GM19099 (cell line): ENCODE results near the gene SEMA6C.
A peak's percentile ranks its signal among the peaks of the same experiment; 100 is the strongest.

ENCODE experiments used
- POLR2A ChIP-seq: IDR thresholded peaks from 3 replicates; pipeline ENCODE4 v1.6.1; 2011; ENCODE audit warnings: low read depth; ENCODE audit not compliant: insufficient read length; ENCODE audit errors: extremely low read depth

Gene SEMA6C, protein sequence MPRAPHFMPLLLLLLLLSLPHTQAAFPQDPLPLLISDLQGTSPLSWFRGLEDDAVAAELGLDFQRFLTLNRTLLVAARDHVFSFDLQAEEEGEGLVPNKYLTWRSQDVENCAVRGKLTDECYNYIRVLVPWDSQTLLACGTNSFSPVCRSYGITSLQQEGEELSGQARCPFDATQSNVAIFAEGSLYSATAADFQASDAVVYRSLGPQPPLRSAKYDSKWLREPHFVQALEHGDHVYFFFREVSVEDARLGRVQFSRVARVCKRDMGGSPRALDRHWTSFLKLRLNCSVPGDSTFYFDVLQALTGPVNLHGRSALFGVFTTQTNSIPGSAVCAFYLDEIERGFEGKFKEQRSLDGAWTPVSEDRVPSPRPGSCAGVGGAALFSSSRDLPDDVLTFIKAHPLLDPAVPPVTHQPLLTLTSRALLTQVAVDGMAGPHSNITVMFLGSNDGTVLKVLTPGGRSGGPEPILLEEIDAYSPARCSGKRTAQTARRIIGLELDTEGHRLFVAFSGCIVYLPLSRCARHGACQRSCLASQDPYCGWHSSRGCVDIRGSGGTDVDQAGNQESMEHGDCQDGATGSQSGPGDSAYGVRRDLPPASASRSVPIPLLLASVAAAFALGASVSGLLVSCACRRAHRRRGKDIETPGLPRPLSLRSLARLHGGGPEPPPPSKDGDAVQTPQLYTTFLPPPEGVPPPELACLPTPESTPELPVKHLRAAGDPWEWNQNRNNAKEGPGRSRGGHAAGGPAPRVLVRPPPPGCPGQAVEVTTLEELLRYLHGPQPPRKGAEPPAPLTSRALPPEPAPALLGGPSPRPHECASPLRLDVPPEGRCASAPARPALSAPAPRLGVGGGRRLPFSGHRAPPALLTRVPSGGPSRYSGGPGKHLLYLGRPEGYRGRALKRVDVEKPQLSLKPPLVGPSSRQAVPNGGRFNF

DNA sequence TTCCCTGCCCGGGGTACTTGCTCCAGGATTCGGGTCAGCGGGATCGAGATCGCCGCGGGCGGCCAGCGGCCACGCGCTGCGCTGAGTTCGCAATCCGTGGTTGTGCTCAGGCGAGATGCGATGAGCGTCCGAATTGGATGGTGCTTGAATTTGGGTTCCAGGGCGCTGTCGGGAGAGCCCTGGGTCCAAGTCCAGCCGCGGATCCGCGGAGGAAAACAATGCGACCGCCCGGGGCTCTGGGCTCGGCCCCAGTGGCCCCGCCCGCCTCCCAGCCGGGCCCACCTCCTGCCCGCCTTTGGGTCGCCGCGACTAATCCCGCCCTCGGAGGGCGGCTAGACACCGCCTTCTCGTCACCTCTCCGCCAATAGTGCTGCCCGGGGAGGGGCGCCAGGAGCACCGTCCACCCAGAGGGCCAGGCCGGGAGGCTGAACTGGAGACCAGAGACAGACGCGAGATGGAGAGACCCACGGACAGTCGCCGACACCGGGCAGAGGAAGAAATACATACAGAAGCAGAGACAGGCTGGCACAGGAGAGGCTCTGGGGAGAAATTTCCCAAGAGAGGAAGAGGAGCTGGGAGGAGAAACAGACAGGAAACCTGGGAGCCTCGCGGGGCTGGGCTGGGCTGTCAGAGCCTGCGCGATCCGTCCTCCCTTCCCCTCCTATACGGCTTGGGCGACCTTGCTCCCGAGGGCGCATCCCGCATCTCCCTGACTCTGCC, at the start of gene SEMA6C:
Gene SEMA6C (minus strand): TSS at position 220 of the 720 bp plus-strand sequence. CDS start 4,010 bp downstream, outside the sequence.
- TF ChIP-seq POLR2A = no peak

DNA sequence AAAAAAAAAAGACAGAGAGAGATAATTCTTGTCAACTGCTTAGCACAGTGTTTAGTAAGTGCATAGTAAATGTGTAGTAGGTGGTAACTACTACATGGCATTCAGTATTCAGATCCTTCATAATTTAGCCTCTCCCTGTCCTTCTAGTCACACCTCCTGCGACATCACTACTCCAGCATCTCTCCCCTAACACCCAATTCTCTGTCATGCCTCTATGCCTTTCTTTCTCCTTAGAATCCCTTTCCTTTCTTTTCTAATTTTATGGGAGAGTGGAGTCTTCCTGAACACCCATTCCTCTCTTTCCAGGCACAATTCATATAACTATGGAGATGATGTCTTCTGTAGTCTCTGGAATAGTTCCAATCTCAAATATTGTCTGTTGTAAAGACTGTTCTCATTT, 47.4 kb upstream of the SEMA6C start:
- no peak for TF ChIP-seq POLR2A

- no peak for TF ChIP-seq POLR2A
These were observed 46.9 kb upstream of the SEMA6C start for GRCh38 chr1:151193304-151193703.

- no peak for TF ChIP-seq POLR2A
These were observed 45.6 kb upstream of the SEMA6C start for GRCh38 chr1:151192047-151192446.

DNA sequence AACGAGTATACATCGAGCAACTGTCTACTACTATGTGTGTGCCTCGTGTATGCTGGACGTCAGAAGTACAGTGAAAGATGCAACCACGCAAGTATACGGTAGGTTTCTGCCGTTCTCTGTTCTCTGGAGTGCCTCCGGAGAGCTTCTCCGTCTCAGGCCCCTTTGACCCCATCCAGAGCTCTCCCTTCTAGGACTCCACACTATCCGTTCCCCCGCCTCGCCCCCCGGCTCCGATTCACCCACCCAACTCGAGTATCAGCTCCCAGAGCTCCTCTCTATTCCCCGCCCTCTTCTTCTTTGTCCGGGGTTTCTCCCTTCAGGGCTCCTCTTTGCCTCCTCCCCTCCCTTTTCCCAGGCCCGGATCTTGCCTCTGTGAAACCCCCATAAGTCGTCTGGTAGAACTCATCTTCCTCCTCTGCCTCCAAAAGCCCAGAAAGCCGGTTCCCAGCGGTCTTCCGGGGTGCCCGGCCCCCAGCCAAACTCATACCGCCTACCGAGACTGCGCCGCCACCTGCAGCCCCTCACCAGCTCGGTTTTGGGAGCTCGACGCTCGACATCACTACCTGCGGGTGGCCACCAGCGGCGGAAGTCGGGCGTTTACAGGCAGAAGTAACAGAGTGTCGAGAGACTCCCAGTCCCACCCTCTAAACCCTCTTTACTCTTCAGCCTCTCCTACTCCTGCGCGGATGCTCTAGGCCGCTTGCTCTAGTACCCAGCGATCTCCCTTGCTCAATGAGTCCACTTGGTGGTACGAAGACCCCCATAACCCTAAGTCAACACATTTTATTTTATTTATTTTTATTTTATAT, 43.4 kb upstream of the SEMA6C start, which contains the start of gene VPS72:
Gene VPS72 (minus strand): TSS at position 561 of the 809 bp plus-strand sequence. CDS start 76 bp downstream, at position 485.
- TF ChIP-seq POLR2A = peak; percentile 96

- TF ChIP-seq POLR2A = no peak
These were observed 40.8 kb upstream of the SEMA6C start for GRCh38 chr1:151187205-151187604.

DNA sequence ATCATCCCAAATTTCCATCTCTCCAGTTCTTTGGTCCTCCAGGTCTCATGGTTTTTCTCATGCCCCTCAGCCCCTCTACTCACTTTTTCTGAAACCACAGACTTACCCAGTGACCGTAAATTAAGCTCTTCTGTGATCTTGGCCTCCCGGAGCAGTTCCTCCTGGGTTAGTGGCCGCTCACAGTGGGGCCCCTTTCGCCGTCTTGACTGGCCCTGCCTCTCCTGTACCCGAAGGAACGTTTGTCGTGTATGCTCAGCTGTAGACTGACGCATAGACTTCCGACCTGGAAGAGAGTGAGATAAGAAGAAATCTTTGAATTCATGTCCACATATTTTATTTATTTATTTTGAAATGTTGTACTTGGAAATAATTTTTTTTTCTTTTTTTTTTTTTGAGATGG, 37.8 kb upstream of the SEMA6C start:
- no peak for TF ChIP-seq POLR2A

GRCh38 chr1:151176514-151177045, 30.1 kb upstream of the SEMA6C start:
- no peak for TF ChIP-seq POLR2A

DNA sequence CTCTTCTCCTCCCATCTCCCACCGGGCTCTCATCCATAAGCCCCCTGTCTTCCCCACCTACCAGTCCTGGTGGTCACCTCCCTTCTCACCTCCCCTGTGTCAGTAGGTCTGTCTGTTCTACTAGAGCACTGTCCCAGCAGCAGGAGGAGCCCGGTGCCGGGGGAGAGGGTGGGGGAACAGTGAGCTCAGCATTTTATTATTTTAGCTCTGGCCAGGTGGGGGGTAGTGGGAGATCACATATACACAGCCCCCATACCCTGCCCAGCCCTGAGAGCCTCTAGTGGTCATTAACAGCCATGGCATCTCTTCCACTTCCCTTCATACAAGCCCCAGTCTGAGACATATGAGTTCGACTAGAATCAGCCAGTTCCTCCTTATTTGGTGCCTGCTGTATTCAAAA, 29.4 kb upstream of the SEMA6C start, which contains the start of gene TMOD4:
Gene TMOD4 (minus strand): TSS at position 119 of the 400 bp plus-strand sequence. CDS start 1,106 bp downstream, outside the sequence.
- no peak for TF ChIP-seq POLR2A

DNA sequence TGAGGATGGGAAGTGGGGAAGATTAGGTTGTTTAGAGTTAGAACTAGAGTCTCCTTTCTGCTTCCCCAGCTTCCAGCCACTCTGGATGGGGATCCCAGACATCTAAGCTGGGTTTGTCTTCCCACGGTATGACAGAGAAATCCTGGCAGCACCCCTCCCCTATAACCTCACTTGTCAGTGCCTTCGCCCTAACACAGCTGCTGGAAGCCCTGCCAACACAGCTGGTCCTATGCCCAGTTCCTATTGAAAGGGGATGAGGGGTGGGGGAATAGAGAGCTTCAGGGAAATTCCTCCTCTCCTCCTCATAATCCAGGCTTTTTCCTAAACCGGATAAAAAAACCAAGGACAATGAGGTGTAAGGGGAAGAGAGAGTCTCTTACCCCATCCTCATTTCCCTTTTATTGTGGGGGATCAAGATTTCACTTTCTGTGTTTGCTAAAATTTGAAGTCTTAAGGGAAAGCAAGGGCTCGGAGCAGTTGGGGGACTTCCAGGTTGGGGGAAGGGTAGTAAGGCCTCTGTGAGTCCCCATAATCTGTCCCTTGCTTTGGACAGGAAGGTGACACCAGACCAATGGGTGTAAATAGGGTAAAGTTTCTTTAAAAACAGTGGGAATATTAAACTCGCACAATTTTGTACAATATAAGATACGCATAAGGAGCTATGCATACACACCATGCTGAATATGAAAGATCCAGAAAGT, 28.8 kb upstream of the SEMA6C start:
- no peak for TF ChIP-seq POLR2A

GRCh38 chr1:151171190-151171589, 24.8 kb upstream of the SEMA6C start:
- no peak for TF ChIP-seq POLR2A

DNA sequence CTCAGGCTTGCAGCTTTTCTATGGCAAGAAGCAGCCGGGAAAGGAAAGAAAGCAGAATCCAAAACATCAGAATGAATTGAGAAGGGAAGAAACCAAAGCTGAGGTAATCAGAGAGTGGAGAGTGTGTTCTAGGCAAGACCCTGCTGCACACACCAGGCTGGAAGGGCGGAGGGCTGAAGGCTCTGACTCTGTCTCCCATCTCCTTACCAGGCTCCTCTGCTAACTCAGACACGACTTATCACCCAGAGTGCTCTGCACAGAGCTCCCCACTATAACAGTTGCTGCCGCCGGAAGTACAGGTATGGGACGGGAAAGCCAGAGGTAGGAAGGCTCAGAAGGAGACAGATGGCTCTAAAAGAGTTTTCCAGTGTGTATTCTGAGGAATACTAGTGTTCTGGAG, 20.7 kb upstream of the SEMA6C start:
- TF ChIP-seq POLR2A = no peak

GRCh38 chr1:151166505-151166956, 20.1 kb upstream of the SEMA6C start:
- no peak for TF ChIP-seq POLR2A
